ENCODE measurements around the gene MEN1.

GRCh38 chr11:64814712-64815187, 4.4 kb upstream of the MEN1 start:
- TF ChIP-seq ZFP3 (CRISPR knock-in tag; IDR thresholded peaks at IDR 0.05) (no peak), RARB (CRISPR knock-in tag; IDR thresholded peaks at IDR 0.05) (no peak), TOX (CRISPR knock-in tag; IDR thresholded peaks at IDR 0.05; ENCODE audit: borderline replicate concordance) (no peak)
